T-helper 22 cell (primary cell): ENCODE measurements around the gene XPO6.
A peak's percentile ranks its signal among the peaks of the same experiment; 100 is the strongest.

Source experiments
- DNase-seq: peaks from one replicate; pipeline ENCODE4 v3.0.0-alpha.2; 2020; ENCODE audit warnings: low read depth

Gene XPO6

GRCh38 chr16:28183484-28183883 is 28.3 kb downstream of the XPO6 start:
- DNase-seq, result no peak

- no peak for DNase-seq
These were observed 29.0 kb downstream of the XPO6 start for GRCh38 chr16:28182801-28183200.

GRCh38 chr16:28182183-28182582 is 29.6 kb downstream of the XPO6 start:
- no peak for DNase-seq

- DNase-seq, result no peak
These were observed 30.2 kb downstream of the XPO6 start for GRCh38 chr16:28181515-28181914.

- DNase-seq, result no peak
These were observed 30.9 kb downstream of the XPO6 start for GRCh38 chr16:28180655-28181460.

GRCh38 chr16:28179354-28179753 is 32.4 kb downstream of the XPO6 start:
- no peak for DNase-seq

GRCh38 chr16:28175715-28176114 is 36.0 kb downstream of the XPO6 start:
- no peak for DNase-seq

- no peak for DNase-seq
These were observed 39.4 kb downstream of the XPO6 start for GRCh38 chr16:28172336-28172735.

- no peak for DNase-seq
These were observed 39.9 kb downstream of the XPO6 start for GRCh38 chr16:28171816-28172215.

- DNase-seq, result peak; percentile 31
These were observed 42.7 kb downstream of the XPO6 start for GRCh38 chr16:28168991-28169554.

GRCh38 chr16:28167730-28168129 is 44.0 kb downstream of the XPO6 start:
- no peak for DNase-seq

GRCh38 chr16:28167221-28167620 is 44.5 kb downstream of the XPO6 start:
- DNase-seq, result no peak

- DNase-seq, result no peak
These were observed 45.2 kb downstream of the XPO6 start for GRCh38 chr16:28166394-28167208.

- DNase-seq, result no peak
These were observed 46.2 kb downstream of the XPO6 start for GRCh38 chr16:28165598-28165997.

GRCh38 chr16:28164140-28164539 is 47.6 kb downstream of the XPO6 start:
- DNase-seq, result no peak

- no peak for DNase-seq
These were observed 48.1 kb downstream of the XPO6 start for GRCh38 chr16:28163699-28164098.

GRCh38 chr16:28162326-28162877 is 49.4 kb downstream of the XPO6 start:
- DNase-seq, result no peak

- no peak for DNase-seq
These were observed 50.1 kb downstream of the XPO6 start for GRCh38 chr16:28161626-28162025.

GRCh38 chr16:28158136-28158535 is 53.6 kb downstream of the XPO6 start:
- no peak for DNase-seq

- no peak for DNase-seq
These were observed 55.6 kb downstream of the XPO6 start for GRCh38 chr16:28156056-28156680.

GRCh38 chr16:28155293-28155692 is 56.5 kb downstream of the XPO6 start:
- DNase-seq, result no peak

GRCh38 chr16:28151180-28151579 is 60.6 kb downstream of the XPO6 start:
- DNase-seq, result no peak
